H9 (cell line): ENCODE results near the gene NFASC. TPM values are rescaled to one million over a fixed set of nuclear protein-coding genes. Genes with fewer than 3 reads are reported as not detected.

ENCODE experiments used
- DNase-seq: peaks from one replicate; pipeline ENCODE4 v3.0.0-alpha.2; 2017
- H2AFZ ChIP-seq: one replicate; pipeline ENCODE4 v1.6.1; 2013; ENCODE audit warnings: mild to moderate bottlenecking, low read length, control low read depth, moderate library complexity
- H2AK5ac ChIP-seq: 2 replicates; pipeline ENCODE4 v1.6.1; 2013; ENCODE audit warnings: low read length, control low read depth, mixed read lengths; ENCODE audit not compliant: insufficient read length
- H2BK120ac ChIP-seq: one replicate; pipeline ENCODE4 v1.6.1; 2013; ENCODE audit warnings: low read depth, mild to moderate bottlenecking, low read length, control low read depth, inconsistent platforms; ENCODE audit not compliant: poor library complexity, severe bottlenecking
- H2BK12ac ChIP-seq: 2 replicates; pipeline ENCODE4 v1.6.1; 2013; ENCODE audit warnings: low read length, control low read depth, mixed read lengths, low read depth; ENCODE audit not compliant: insufficient read length
- H2BK15ac ChIP-seq: 2 replicates; pipeline ENCODE4 v1.6.1; 2013; ENCODE audit warnings: low read depth, low read length, control low read depth
- H2BK20ac ChIP-seq: one replicate; pipeline ENCODE4 v1.6.1; 2013; ENCODE audit warnings: low read depth, mild to moderate bottlenecking, low read length, control low read depth, inconsistent platforms; ENCODE audit not compliant: poor library complexity, severe bottlenecking
- H2BK5ac ChIP-seq: 2 replicates; pipeline ENCODE4 v1.6.1; 2013; ENCODE audit warnings: low read length, control low read depth, mixed read lengths; ENCODE audit not compliant: insufficient read length
- H3K14ac ChIP-seq: 2 replicates; pipeline ENCODE4 v1.6.1; 2013; ENCODE audit warnings: low read length, control low read depth; ENCODE audit not compliant: insufficient read depth
- H3K18ac ChIP-seq: 2 replicates; pipeline ENCODE4 v1.6.1; 2013; ENCODE audit warnings: low read depth, mild to moderate bottlenecking, mixed read lengths, low read length, control low read depth; ENCODE audit not compliant: insufficient read length
- H3K23ac ChIP-seq: 2 replicates; pipeline ENCODE4 v1.6.1; 2013; ENCODE audit warnings: low read length, control low read depth, mixed read lengths, low read depth; ENCODE audit not compliant: insufficient read length
- H3K23me2 ChIP-seq: 2 replicates; pipeline ENCODE4 v1.6.1; 2013; ENCODE audit warnings: low read depth, mild to moderate bottlenecking, mixed read lengths, low read length, control low read depth; ENCODE audit not compliant: insufficient read length, poor library complexity, severe bottlenecking
- H3K27ac ChIP-seq: 2 replicates; pipeline ENCODE4 v1.5.1; 2013; ENCODE audit warnings: low read length, control low read depth, mixed read lengths, low read depth; ENCODE audit not compliant: insufficient read length
- H3K27me3 ChIP-seq: 2 replicates; pipeline ENCODE4 v1.6.1; 2013; ENCODE audit warnings: low read length, control low read depth, inconsistent platforms; ENCODE audit not compliant: insufficient read depth
- H3K4ac ChIP-seq: 2 replicates; pipeline ENCODE4 v1.6.1; 2013; ENCODE audit warnings: low read depth, mild to moderate bottlenecking, control low read depth, inconsistent platforms, low read length, moderate library complexity
- H3K4me1 ChIP-seq: 2 replicates; pipeline ENCODE4 v1.6.1; 2013; ENCODE audit warnings: low read length, control low read depth, inconsistent platforms; ENCODE audit not compliant: insufficient read depth
- H3K4me2 ChIP-seq: 2 replicates; pipeline ENCODE4 v1.6.1; 2013; ENCODE audit warnings: low read length, control low read depth, mixed read lengths; ENCODE audit not compliant: insufficient read length, insufficient read depth
- H3K56ac ChIP-seq: 2 replicates; pipeline ENCODE4 v1.6.1; 2013; ENCODE audit warnings: low read depth, mild to moderate bottlenecking, mixed read lengths, low read length, control low read depth; ENCODE audit not compliant: insufficient read length
- H3K79me1 ChIP-seq: 2 replicates; pipeline ENCODE4 v1.6.1; 2013; ENCODE audit warnings: low read depth, mild to moderate bottlenecking, moderate library complexity, low read length, control low read depth, inconsistent platforms; ENCODE audit not compliant: insufficient read depth, poor library complexity, severe bottlenecking
- H3K79me2 ChIP-seq: 2 replicates; pipeline ENCODE4 v1.6.1; 2013; ENCODE audit warnings: low read length, control low read depth, inconsistent platforms; ENCODE audit not compliant: insufficient read depth
- H3K9ac ChIP-seq: 2 replicates; pipeline ENCODE4 v1.6.1; 2013; ENCODE audit warnings: low read length, control low read depth, mixed read lengths; ENCODE audit not compliant: insufficient read length; ENCODE audit errors: extremely low read depth
- H3K9me3 ChIP-seq: one replicate; pipeline ENCODE4 v1.6.1; 2013; ENCODE audit warnings: low read depth, low read length, inconsistent platforms; ENCODE audit not compliant: control insufficient read depth
- H3T11ph ChIP-seq: one replicate; pipeline ENCODE4 v1.6.1; 2013; ENCODE audit warnings: mild to moderate bottlenecking, low read length, control low read depth, inconsistent platforms
- H4K20me1 ChIP-seq: one replicate; pipeline ENCODE4 v1.6.1; 2013; ENCODE audit not compliant: control insufficient read depth, insufficient read length, insufficient read depth
- H4K5ac ChIP-seq: 2 replicates; pipeline ENCODE4 v1.6.1; 2013; ENCODE audit warnings: low read depth, mild to moderate bottlenecking, mixed read lengths, low read length, control low read depth; ENCODE audit not compliant: insufficient read length
- H4K8ac ChIP-seq: replicated peaks from 2 replicates; pipeline ENCODE4 v1.6.1; 2013; ENCODE audit warnings: low read length, control low read depth, mixed read lengths, low read depth; ENCODE audit not compliant: insufficient read length
- H4K91ac ChIP-seq: 2 replicates; pipeline ENCODE4 v1.6.1; 2013; ENCODE audit warnings: low read depth, mild to moderate bottlenecking, moderate library complexity, mixed read lengths, low read length, control low read depth; ENCODE audit not compliant: insufficient read length
- H3K27ac Mint-ChIP-seq, 3 experiments: 2 replicates in 2 of 3; 3 replicates in 1 of 3; pipeline ENCODE4 v1.8.0; 2020 to 2021; ENCODE audit warnings: mixed read lengths in 3 of 3, mild to moderate bottlenecking in 1 of 3, moderate library complexity in 1 of 3
- H3K27me3 Mint-ChIP-seq: 2 replicates; pipeline ENCODE4 v1.8.0; 2021; ENCODE audit warnings: low read depth, mild to moderate bottlenecking, moderate library complexity, mixed read lengths
- H3K36me3 Mint-ChIP-seq, 3 experiments: 2 replicates in 2 of 3; 3 replicates in 1 of 3; pipeline ENCODE4 v1.8.0; 2020 to 2021; ENCODE audit warnings: low read depth in 3 of 3, mixed read lengths in 3 of 3; ENCODE audit not compliant: insufficient read depth in 1 of 3
- H3K4me1 Mint-ChIP-seq, 2 experiments: 2 replicates each; pipeline ENCODE4 v1.8.0; 2020; ENCODE audit warnings: mixed read lengths in 2 of 2
- H3K4me3 Mint-ChIP-seq, 2 experiments: 2 replicates in 1 of 2; 3 replicates in 1 of 2; pipeline ENCODE4 v1.8.0; 2020 to 2021; ENCODE audit warnings: mild to moderate bottlenecking in 2 of 2, mixed read lengths in 2 of 2, moderate library complexity in 1 of 2
- H3K9me3 Mint-ChIP-seq, 2 experiments: 2 replicates in 1 of 2; 3 replicates in 1 of 2; pipeline ENCODE4 v1.8.0; 2020; ENCODE audit warnings: mild to moderate bottlenecking in 2 of 2, mixed read lengths in 2 of 2, moderate library complexity in 1 of 2
- WGBS: extraction: QIAGEN DNeasy Blood & Tissue Kit; methylation state at CpG from one replicate; pipeline ENCODE4 v1.1.7; 2013; ENCODE audit warnings: missing lambda C conversion rate, low lambda C conversion rate, mixed read lengths; ENCODE audit not compliant: insufficient read length; ENCODE audit errors: extremely low coverage; 5-methylcytosine and 5-hydroxymethylcytosine counted together
- total RNA-seq: library from RNA; stranded (reverse); gene quantifications from 2 replicates; pipeline ENCODE4 v1.2.1, GENCODE V29; 2021
- TF ChIP-seq, protein P1 (sequence below): fragments of 200-600 bp; sonication (generic); conservative IDR thresholded peaks from 3 replicates; pipeline ENCODE4 v1.8.0; 2021; ENCODE audit warnings: antibody characterized with exemption, mild to moderate bottlenecking

The NFASC gene
- total RNA-seq, 1 experiment from 2014 or later, result 5.0 TPM

DNA sequence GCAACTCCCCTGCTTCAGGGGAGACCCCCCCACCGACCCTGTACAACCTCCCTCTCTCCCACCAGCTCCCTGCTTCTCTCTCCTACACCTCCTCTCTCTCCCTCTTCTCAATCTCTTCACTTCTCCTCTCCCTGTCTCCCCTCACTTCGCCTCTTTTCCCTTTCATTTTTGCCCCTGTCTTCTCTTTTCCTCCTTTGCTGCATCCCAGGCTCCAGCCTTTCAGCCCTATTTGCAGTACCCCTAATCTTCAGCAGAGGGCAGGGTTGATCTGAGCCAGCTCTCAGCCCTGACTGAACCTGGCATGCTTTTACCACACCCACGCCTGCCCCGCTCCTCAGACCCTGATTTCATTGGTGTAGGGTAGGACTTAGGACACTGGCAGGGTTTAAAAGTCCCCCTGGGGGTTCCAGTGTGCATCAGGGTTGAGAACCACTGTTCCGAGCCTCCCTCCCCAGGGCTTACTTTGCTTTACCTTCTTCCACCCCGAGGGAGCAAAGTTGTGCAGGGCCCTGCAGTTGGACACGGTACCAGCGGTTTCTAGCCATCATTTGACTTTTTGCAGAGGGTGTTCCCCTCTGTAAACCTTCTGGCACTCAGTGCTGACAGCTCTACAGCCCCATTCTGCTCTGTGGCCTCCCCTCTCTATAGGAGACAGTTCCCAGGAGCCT, 105.0 kb downstream of the NFASC start:
- Mint-ChIP-seq H3K4me1 (no peaks in the 10 kb centered on the region), H3K27me3 (no peaks in the 10 kb centered on the region), H3K36me3 (no peaks in the 10 kb centered on the region; a peak in 1 of 7 replicates), H3K27ac (no peak overlapping the region), H3K9me3 (no peaks in the 10 kb centered on the region), H3K4me3 (no peak overlapping the region)
- H3K4me2 ChIP-seq, result no peak overlapping the region
- H2BK5ac ChIP-seq, result no peak overlapping the region
- no CpG with 5 or more reads among the region's 8 CpGs for WGBS
- H3K23ac ChIP-seq, result no peak overlapping the region
- no peak overlapping the region for H3K56ac ChIP-seq
- H2AFZ ChIP-seq, result no peak overlapping the region
- no peaks in the 10 kb centered on the region for H3K4me1 ChIP-seq
- no peak overlapping the region for H4K91ac ChIP-seq
- H3K79me1 ChIP-seq, result no peaks in the 10 kb centered on the region
- TF ChIP-seq, protein P1, sequence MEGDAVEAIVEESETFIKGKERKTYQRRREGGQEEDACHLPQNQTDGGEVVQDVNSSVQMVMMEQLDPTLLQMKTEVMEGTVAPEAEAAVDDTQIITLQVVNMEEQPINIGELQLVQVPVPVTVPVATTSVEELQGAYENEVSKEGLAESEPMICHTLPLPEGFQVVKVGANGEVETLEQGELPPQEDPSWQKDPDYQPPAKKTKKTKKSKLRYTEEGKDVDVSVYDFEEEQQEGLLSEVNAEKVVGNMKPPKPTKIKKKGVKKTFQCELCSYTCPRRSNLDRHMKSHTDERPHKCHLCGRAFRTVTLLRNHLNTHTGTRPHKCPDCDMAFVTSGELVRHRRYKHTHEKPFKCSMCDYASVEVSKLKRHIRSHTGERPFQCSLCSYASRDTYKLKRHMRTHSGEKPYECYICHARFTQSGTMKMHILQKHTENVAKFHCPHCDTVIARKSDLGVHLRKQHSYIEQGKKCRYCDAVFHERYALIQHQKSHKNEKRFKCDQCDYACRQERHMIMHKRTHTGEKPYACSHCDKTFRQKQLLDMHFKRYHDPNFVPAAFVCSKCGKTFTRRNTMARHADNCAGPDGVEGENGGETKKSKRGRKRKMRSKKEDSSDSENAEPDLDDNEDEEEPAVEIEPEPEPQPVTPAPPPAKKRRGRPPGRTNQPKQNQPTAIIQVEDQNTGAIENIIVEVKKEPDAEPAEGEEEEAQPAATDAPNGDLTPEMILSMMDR, result peak; percentile 80
- no peak overlapping the region for H4K8ac ChIP-seq
- H2AK5ac ChIP-seq, result no peak overlapping the region
- no peak overlapping the region for H3K27ac ChIP-seq
- H2BK12ac ChIP-seq, result no peak overlapping the region
- H3T11ph ChIP-seq, result no peak overlapping the region
- H3K9ac ChIP-seq, result no peak overlapping the region
- no peak overlapping the region for H2BK20ac ChIP-seq
- no peak overlapping the region for H2BK15ac ChIP-seq
- H3K9me3 ChIP-seq, result no peaks in the 10 kb centered on the region
- peak; percentile 76 for DNase-seq
- no peaks in the 10 kb centered on the region for H3K79me2 ChIP-seq
- H3K4ac ChIP-seq, result no peak overlapping the region
- H4K20me1 ChIP-seq, result no peaks in the 10 kb centered on the region
- H4K5ac ChIP-seq, result no peak overlapping the region
- H3K23me2 ChIP-seq, result no peaks in the 10 kb centered on the region
- H3K18ac ChIP-seq, result no peak overlapping the region
- no peak overlapping the region for H3K14ac ChIP-seq
- no peak overlapping the region for H2BK120ac ChIP-seq
- no peaks in the 10 kb centered on the region for H3K27me3 ChIP-seq
